ENCODE results near the gene CYP19A1.
"Not testable (repeated sequence)": the region's sequence is repeated elsewhere in the genome, so short reads cannot be mapped to it uniquely, and the experiment has no call there.

The CYP19A1 gene

DNA sequence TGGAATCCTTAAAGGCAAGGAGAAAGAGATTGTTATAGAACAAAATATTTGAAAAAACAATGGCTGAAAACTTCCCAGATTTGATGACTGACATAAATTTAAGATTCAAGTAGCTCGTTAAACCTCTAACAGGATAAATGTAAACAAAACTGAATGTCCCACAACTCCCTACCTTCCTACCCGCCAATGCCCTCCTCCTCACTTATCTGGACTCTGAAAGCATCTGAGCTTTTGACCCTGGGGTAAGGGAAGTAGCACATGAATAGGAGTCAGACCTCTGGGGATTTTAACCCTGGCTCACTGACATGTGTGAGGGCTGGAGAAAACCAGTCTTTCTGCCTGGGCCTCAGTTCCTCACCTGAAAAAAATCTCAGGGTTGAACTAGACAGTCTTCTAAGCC, 26.9 kb downstream of the CYP19A1 start:
- H3K4me3 ChIP-seq = no peak overlapping the region
- H3K27ac ChIP-seq = peak overlapping the region in 6 of 21 experiments; percentile 12 to 53 (median 28)

GRCh38 chr15:51310064-51310463, 28.3 kb downstream of the CYP19A1 start:
- H3K27ac ChIP-seq = peak overlapping the region in 9 of 21 experiments; percentile 5 to 64 (median 48)
- H3K4me3 ChIP-seq = no peak overlapping the region

GRCh38 chr15:51307811-51308210, 30.6 kb downstream of the CYP19A1 start:
- Histone ChIP-seq H3K4me3 (no peak overlapping the region), H3K27ac (no peak overlapping the region)

GRCh38 chr15:51307325-51307724, 31.1 kb downstream of the CYP19A1 start:
- Histone ChIP-seq H3K4me3 (no peak overlapping the region), H3K27ac (no peak overlapping the region)

- Histone ChIP-seq H3K27ac (no peak overlapping the region), H3K4me3 (no peak overlapping the region)
Measured at GRCh38 chr15:51303462-51303980, 34.9 kb downstream of the CYP19A1 start.

DNA sequence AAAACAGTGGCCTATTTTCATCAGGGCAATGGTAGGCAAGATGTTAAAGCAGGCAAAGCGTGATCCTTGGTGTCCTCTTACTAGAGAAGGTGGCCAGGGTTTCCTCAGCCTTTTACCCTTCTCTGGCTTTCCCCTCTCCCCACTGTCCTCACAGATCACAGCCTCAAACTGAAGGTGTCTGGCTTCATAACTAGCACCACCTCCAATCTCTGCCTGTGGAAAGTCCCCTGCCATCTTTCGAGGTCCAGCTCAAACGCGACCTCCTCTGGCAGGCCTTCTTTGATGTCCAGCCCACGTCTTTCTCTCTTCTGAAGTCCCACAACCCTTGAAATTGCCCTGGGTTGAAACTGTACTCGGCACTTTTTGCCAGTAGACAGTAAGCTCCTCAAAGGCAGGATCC, 35.9 kb downstream of the CYP19A1 start:
- no peak overlapping the region for H3K27ac ChIP-seq
- no peak overlapping the region for H3K4me3 ChIP-seq

DNA sequence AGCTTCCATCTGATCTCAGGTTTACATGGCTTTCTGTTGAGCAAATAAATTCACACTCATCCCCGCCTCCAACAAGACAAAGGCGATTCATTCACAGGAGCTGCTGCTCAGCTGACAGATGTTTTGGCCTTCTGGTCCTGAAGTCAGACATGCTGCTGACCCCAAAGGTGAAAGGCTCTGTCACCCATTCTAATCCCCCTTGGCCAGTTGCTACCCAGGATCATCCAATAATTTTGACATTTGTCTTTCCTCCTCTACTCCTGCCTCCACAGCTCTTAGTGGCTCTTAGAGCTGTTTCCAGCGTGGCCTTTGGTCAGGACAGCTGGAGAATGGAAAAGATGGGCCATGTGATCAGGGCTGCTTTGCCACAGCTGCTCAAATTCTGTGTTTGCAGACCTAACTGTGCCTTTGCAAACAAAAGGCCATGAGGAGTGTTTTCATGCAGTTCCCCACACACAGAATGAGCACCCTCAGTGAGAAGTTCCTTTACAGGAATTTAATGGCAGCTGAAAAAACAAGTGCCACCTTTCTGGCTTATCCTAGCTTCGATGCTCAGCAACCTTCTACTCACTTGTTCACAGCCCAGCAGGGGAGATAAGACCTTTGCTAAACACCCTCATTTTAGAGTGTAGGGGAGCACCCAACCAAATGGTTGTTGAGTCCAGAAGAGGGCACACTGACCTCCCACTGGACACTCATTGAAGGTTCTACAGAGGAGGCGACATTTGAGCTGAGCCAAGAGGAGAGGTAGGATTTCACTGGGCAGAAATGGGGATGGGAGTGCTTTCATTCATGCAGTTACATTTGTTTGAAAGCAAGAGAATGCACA, 39.0 kb downstream of the CYP19A1 start:
- peak overlapping the region in 2 of 21 experiments; percentile 49 to 65 for H3K27ac ChIP-seq
- H3K4me3 ChIP-seq = no peak overlapping the region

GRCh38 chr15:51298620-51299019, 39.8 kb downstream of the CYP19A1 start:
- Histone ChIP-seq H3K27ac (peak overlapping the region in 2 of 21 experiments; percentile 49 to 65), H3K4me3 (no peak overlapping the region)

GRCh38 chr15:51290720-51291119, 47.7 kb downstream of the CYP19A1 start:
- H3K4me3 ChIP-seq = no peak overlapping the region

GRCh38 chr15:51289290-51289689, 49.1 kb downstream of the CYP19A1 start:
- Histone ChIP-seq H3K4me3 (no peak overlapping the region), H3K27ac (no peak overlapping the region)

More at GRCh38 chr15:51290720-51291119, 47.7 kb downstream of the CYP19A1 start:
- no peak overlapping the region for H3K27ac ChIP-seq

GRCh38 chr15:51288143-51289065, 50.0 kb downstream of the CYP19A1 start:
- Histone ChIP-seq H3K27ac (no peak overlapping the region), H3K4me3 (no peak overlapping the region)

- no peak overlapping the region for H3K4me3 ChIP-seq
- no peak overlapping the region for H3K27ac ChIP-seq
Measured at GRCh38 chr15:51286816-51287215, 51.6 kb downstream of the CYP19A1 start.

GRCh38 chr15:51285399-51285798, 53.0 kb downstream of the CYP19A1 start:
- Histone ChIP-seq H3K27ac (no peak overlapping the region), H3K4me3 (no peak overlapping the region)

- H3K4me3 ChIP-seq = no peak overlapping the region
- no peak overlapping the region for H3K27ac ChIP-seq
Measured at GRCh38 chr15:51284871-51285270, 53.5 kb downstream of the CYP19A1 start.

- H3K27ac ChIP-seq = peak overlapping the region in 1 of 21 experiments; percentile 26
- H3K4me3 ChIP-seq = no peak overlapping the region
Measured at GRCh38 chr15:51283026-51283425, 55.4 kb downstream of the CYP19A1 start.

DNA sequence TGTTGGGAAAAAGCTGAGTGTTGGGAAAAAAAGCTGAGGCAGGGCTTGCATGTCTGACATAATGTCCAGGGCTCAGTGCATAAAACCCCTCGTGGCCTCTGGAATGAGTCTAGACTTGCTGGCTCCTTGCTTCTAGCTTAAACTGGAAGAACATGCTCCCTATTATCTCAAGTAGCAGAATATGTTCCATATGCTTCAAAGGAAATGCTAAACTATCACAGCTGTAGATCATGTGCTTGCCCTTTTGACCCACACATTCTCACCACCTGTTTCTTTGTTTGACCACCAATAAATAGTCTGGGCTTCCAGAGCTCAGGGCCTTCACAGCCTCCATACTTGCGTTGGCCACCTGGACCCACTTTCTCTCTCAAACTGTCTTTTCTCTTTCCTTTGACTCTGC, 56.2 kb downstream of the CYP19A1 start:
- peak overlapping the region in 6 of 21 experiments; percentile 12 to 67 (median 33) for H3K27ac ChIP-seq
- not testable (repeated sequence) for H3K4me3 ChIP-seq

DNA sequence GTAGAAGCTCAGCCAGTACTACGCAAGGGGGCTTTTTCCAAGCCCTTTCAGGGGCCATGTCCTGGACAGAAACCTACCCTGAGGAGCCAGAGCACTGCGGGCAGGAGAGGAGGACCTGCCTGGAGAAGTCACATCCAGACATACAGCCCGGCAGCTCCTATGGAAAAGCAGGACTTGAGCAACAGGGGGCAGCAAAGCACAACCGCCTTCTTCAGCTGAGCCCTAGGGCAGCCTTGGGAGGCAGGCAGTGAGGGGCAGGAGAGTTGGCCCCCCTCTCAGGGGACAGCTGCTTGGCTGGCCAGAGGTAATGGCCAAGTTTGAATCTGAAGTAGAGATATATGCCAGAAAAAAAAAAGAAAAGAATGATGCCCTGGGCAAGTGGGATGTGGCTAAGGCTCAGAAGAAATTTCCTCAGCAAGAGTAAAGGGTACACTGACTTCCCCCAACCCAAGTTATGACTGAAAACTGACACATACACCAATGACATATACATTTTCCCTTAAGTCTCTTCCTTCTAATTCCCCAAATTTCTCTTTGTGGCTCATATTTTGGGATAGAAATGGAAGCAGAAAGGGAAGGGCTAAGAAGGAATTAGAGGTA, 56.9 kb downstream of the CYP19A1 start:
- H3K4me3 ChIP-seq = no peak overlapping the region
- H3K27ac ChIP-seq = peak overlapping the region in 6 of 21 experiments; percentile 12 to 67 (median 40)

GRCh38 chr15:51280838-51281237, 57.6 kb downstream of the CYP19A1 start:
- Histone ChIP-seq H3K4me3 (no peak overlapping the region), H3K27ac (peak overlapping the region in 2 of 21 experiments; percentile 40 to 67)

DNA sequence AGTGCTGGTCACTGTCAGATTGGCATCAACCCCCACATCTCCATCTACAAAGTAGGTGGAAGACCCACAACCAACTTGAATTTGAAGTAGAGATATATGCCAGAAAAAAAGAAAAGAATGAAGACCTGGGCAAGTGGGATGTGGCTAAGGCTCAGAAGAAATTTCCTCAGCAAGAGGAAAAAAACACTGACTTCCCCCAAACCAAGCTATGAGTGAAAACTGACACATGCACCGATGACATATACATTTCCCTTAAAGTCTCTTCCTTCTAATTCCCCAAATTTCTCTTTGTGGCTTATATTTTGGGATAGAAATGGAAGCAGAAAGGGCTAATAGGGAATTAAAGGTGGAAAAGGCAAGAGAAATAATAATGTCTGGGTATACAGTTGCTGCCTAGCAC, 59.0 kb downstream of the CYP19A1 start:
- no peak overlapping the region for H3K4me3 ChIP-seq
- H3K27ac ChIP-seq = no peak overlapping the region

DNA sequence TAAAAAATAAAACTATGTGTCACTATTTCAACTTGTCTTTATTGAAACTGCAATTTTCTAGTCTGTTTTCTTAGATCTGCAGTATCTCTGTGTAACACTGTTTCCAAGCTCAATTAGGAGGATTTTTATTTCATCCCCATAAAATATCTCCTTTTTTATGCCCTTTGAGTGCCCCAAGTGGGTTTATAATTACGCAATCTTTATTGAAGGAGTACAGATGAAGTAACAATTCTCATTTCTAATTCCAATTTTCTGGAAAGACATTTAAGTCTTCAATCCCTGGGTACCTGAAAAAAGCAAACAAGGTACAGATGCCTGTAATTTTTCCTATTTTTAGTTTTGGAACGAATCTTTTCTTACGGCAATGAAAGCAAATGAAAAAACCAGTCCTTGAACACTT, 61.3 kb downstream of the CYP19A1 start:
- H3K27ac ChIP-seq = no peak overlapping the region
- no peak overlapping the region for H3K4me3 ChIP-seq
